Measurements from ENCODE around the gene PCDHB13.
"Not testable (repeated sequence)": the region's sequence is repeated elsewhere in the genome, so short reads cannot be mapped to it uniquely, and the experiment has no call there.

Gene PCDHB13

DNA sequence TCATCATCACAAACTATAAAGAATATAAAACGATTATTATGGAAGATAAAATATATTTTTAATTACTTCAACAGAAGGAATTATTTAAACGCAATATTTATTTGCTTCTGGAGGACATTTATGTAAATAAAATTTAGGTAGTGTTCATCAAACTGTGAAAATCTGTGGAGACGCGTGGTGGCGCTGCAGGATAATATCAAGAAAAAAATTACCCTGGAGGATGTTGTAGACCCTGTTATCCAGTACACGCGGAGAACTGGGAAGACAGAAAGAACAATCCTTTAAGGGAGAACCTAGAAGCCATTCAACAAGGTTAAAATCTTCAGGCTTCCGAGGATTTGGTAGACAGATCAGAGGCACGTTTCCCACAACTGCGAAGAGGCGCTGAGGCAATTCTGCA, 5.2 kb upstream of the PCDHB13 start, which contains the start of gene PCDHB12:
PCDHB12 (plus strand) TSS at position 242 of the 400 bp plus-strand sequence. CDS start 189 bp downstream, outside the sequence.
- Histone ChIP-seq H3K27me3 (no peaks in the 10 kb centered on the region), H3K9me3 (peaks cover 0 to 96% (median 50%) of the 10 kb centered on the region in 3 donors), H3K27ac (no peak within 1 kb of the TSS), H3K36me3 (peaks cover 0 to 24% (median 15%) of the 10 kb centered on the region in 3 donors), H3K4me3 (peak within 1 kb of the TSS; percentile 22 to 23), H3K4me1 (no peaks in the 10 kb centered on the region)
- TF ChIP-seq, protein P1, sequence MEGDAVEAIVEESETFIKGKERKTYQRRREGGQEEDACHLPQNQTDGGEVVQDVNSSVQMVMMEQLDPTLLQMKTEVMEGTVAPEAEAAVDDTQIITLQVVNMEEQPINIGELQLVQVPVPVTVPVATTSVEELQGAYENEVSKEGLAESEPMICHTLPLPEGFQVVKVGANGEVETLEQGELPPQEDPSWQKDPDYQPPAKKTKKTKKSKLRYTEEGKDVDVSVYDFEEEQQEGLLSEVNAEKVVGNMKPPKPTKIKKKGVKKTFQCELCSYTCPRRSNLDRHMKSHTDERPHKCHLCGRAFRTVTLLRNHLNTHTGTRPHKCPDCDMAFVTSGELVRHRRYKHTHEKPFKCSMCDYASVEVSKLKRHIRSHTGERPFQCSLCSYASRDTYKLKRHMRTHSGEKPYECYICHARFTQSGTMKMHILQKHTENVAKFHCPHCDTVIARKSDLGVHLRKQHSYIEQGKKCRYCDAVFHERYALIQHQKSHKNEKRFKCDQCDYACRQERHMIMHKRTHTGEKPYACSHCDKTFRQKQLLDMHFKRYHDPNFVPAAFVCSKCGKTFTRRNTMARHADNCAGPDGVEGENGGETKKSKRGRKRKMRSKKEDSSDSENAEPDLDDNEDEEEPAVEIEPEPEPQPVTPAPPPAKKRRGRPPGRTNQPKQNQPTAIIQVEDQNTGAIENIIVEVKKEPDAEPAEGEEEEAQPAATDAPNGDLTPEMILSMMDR (IDR thresholded peaks at IDR 0.05), result no peak
- DNase-seq, result no peak
- intact Hi-C loops (cut with DNase I; ENCODE audit: low total_unique reads), result no loop called here

DNA sequence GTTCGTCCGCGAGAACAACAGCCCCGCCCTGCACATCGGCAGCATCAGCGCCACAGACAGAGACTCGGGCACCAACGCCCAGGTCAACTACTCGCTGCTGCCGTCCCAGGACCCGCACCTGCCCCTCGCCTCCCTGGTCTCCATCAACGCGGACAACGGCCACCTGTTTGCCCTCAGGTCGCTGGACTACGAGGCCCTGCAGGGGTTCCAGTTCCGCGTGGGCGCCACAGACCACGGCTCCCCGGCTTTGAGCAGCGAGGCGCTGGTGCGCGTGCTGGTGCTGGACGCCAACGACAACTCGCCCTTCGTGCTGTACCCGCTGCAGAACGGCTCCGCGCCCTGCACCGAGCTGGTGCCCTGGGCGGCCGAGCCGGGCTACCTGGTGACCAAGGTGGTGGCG, 3.4 kb upstream of the PCDHB13 start:
- H3K4me1 ChIP-seq; intact Hi-C loops (cut with DNase I; ENCODE audit: low total_unique reads); H3K4me3 ChIP-seq; DNase-seq; H3K27ac ChIP-seq; H3K27me3 ChIP-seq: not testable (repeated sequence)
- H3K36me3 ChIP-seq, result peaks cover 0 to 22% (median 11%) of the 10 kb centered on the region in 3 donors
- peaks cover 0 to 94% (median 57%) of the 10 kb centered on the region in 3 donors for H3K9me3 ChIP-seq

DNA sequence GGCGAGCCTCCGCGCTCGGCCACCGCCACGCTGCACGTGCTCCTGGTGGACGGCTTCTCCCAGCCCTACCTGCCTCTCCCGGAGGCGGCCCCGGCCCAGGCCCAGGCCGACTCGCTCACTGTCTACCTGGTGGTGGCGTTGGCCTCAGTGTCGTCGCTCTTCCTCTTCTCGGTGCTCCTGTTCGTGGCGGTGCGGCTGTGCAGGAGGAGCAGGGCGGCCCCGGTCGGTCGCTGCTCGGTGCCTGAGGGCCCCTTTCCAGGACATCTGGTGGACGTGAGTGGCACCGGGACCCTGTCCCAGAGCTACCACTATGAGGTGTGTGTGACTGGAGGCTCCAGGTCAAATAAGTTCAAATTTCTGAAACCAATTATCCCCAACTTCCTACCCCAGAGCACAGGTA, 2.9 kb upstream of the PCDHB13 start:
- H3K4me1 ChIP-seq; intact Hi-C loops (cut with DNase I; ENCODE audit: low total_unique reads); H3K27ac ChIP-seq; DNase-seq; H3K4me3 ChIP-seq; H3K27me3 ChIP-seq: not testable (repeated sequence)
- peaks cover 0 to 93% (median 62%) of the 10 kb centered on the region in 3 donors for H3K9me3 ChIP-seq
- peaks cover 0 to 20% (median 8%) of the 10 kb centered on the region in 3 donors for H3K36me3 ChIP-seq

DNA sequence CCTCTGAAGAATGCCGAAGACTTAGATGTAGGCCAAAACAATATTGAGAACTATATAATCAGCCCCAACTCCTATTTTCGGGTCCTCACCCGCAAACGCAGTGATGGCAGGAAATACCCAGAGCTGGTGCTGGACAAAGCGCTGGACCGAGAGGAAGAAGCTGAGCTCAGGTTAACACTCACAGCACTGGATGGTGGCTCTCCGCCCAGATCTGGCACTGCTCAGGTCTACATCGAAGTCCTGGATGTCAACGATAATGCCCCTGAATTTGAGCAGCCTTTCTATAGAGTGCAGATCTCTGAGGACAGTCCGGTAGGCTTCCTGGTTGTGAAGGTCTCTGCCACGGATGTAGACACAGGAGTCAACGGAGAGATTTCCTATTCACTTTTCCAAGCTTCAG, 864 bp downstream of the PCDHB13 start:
- H3K27ac ChIP-seq; H3K4me3 ChIP-seq; intact Hi-C loops (cut with DNase I; ENCODE audit: low total_unique reads); H3K27me3 ChIP-seq; DNase-seq; H3K4me1 ChIP-seq: not testable (repeated sequence)
- peaks cover 5 to 37% (median 35%) of the 10 kb centered on the region in 3 donors for H3K36me3 ChIP-seq
- peaks cover 19 to 95% (median 72%) of the 10 kb centered on the region in 3 donors for H3K9me3 ChIP-seq

DNA sequence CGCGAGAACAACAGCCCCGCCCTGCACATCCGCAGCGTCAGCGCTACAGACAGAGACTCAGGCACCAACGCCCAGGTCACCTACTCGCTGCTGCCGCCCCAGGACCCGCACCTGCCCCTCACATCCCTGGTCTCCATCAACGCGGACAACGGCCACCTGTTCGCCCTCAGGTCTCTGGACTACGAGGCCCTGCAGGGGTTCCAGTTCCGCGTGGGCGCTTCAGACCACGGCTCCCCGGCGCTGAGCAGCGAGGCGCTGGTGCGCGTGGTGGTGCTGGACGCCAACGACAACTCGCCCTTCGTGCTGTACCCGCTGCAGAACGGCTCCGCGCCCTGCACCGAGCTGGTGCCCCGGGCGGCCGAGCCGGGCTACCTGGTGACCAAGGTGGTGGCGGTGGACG, 1.8 kb downstream of the PCDHB13 start:
- H3K27ac ChIP-seq; H3K4me1 ChIP-seq; H3K4me3 ChIP-seq; intact Hi-C loops (cut with DNase I; ENCODE audit: low total_unique reads); H3K27me3 ChIP-seq; DNase-seq: not testable (repeated sequence)
- peaks cover 5 to 45% (median 30%) of the 10 kb centered on the region in 3 donors for H3K36me3 ChIP-seq
- H3K9me3 ChIP-seq, result peaks cover 19 to 95% (median 73%) of the 10 kb centered on the region in 3 donors

DNA sequence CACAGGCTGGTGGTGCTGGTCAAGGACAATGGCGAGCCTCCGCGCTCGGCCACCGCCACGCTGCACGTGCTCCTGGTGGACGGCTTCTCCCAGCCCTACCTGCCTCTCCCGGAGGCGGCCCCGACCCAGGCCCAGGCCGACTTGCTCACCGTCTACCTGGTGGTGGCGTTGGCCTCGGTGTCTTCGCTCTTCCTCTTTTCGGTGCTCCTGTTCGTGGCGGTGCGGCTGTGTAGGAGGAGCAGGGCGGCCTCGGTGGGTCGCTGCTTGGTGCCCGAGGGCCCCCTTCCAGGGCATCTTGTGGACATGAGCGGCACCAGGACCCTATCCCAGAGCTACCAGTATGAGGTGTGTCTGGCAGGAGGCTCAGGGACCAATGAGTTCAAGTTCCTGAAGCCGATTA, 2.3 kb downstream of the PCDHB13 start:
- H3K4me3 ChIP-seq; intact Hi-C loops (cut with DNase I; ENCODE audit: low total_unique reads): not testable (repeated sequence)
- H3K9me3 ChIP-seq, result peaks cover 24 to 97% (median 75%) of the 10 kb centered on the region in 3 donors

DNA sequence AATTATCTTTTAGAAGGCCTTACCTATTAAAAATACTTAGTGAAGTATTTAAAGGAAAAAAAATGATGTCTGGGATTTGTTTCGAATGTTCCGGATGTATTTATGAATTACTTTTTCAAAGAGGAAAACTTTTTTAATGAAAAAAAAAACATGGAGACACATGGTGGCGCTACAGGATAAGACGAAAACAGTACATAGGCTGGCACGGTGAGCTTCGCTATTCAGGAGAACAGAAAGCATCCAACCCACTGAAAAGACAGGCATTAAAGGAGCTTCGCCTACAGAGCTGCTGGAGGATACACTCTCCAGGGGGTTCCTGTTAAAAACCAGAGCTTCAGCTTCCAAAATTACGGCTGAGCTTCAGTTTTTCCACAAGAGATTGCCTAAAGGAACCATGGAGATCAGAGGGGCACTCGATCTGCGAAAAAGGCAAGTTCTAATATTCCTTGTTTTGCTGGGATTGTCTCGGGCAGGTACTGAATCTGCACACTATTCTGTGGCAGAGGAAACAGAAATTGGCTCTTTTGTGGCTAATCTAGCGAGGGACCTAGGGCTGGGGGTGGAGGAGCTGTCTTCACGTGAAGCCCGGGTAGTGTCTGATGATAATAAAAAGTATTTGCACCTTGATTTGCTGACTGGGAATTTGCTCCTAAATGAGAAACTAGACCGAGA, 9.5 kb downstream of the PCDHB13 start, which contains the start of gene PCDHB14:
PCDHB14 (plus strand) TSS at position 232 of the 672 bp plus-strand sequence; CDS start at position 395, 163 bp downstream.
- Histone ChIP-seq H3K36me3 (peaks cover 5 to 47% (median 44%) of the 10 kb centered on the region in 3 donors), H3K4me3 (peak within 1 kb of the TSS; percentile 19 to 34), H3K9me3 (peaks cover 15 to 97% (median 85%) of the 10 kb centered on the region in 3 donors), H3K4me1 (no peaks in the 10 kb centered on the region), H3K27ac (no peak within 1 kb of the TSS), H3K27me3 (no peaks in the 10 kb centered on the region)
- DNase-seq, result no peak
- intact Hi-C loops (cut with DNase I; ENCODE audit: low total_unique reads), result no loop called here
- TF ChIP-seq, protein P1 (IDR thresholded peaks at IDR 0.05), result no peak

More for the DNA sequence above, 2.3 kb downstream of the PCDHB13 start:
- H3K27me3 ChIP-seq, H3K4me1 ChIP-seq, H3K27ac ChIP-seq, DNase-seq: not testable (repeated sequence)
- H3K36me3 ChIP-seq, result peaks cover 5 to 50% (median 30%) of the 10 kb centered on the region in 3 donors

DNA sequence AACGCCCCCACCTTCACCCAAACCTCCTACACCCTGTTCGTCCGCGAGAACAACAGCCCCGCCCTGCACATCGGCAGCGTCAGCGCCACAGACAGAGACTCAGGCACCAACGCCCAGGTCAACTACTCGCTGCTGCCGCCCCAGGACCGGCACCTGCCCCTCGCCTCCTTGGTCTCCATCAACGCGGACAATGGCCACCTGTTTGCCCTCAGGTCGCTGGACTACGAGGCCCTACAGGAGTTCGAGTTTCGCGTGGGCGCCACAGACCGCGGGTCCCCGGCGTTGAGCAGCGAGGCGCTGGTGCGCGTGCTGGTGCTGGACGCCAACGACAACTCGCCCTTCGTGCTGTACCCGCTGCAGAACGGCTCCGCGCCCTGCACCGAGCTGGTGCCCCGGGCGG, 11.1 kb downstream of the PCDHB13 start:
- H3K27ac ChIP-seq; H3K4me3 ChIP-seq; intact Hi-C loops (cut with DNase I; ENCODE audit: low total_unique reads); H3K27me3 ChIP-seq; H3K4me1 ChIP-seq; DNase-seq: not testable (repeated sequence)
- peaks cover 0 to 35% (median 28%) of the 10 kb centered on the region in 3 donors for H3K36me3 ChIP-seq
- H3K9me3 ChIP-seq, result peaks cover 9 to 90% (median 74%) of the 10 kb centered on the region in 3 donors

DNA sequence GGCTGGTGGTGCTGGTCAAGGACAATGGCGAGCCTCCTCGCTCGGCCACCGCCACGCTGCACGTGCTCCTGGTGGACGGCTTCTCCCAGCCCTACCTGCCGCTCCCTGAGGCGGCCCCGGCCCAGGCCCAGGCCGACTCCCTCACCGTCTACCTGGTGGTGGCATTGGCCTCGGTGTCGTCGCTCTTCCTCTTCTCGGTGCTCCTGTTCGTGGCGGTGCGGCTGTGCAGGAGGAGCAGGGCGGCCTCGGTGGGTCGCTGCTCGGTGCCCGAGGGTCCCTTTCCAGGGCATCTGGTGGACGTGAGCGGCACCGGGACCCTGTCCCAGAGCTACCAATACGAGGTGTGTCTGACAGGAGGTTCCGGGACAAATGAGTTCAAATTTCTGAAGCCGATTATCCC, 11.7 kb downstream of the PCDHB13 start:
- not testable (repeated sequence) for H3K4me3 ChIP-seq, H3K27me3 ChIP-seq

More for the DNA sequence above, 11.7 kb downstream of the PCDHB13 start:
- intact Hi-C loops (cut with DNase I; ENCODE audit: low total_unique reads); H3K27ac ChIP-seq; H3K4me1 ChIP-seq; DNase-seq: not testable (repeated sequence)
- H3K9me3 ChIP-seq, result peaks cover 9 to 88% (median 72%) of the 10 kb centered on the region in 3 donors
- H3K36me3 ChIP-seq, result peaks cover 0 to 35% (median 23%) of the 10 kb centered on the region in 3 donors
